GM19397 (cell line): Measurements from ENCODE around the gene PHGDH.
A peak's percentile ranks its signal among the peaks of the same experiment; 100 is the strongest.

Experiments
- ATAC-seq: cut with Tn5 transposase; IDR thresholded peaks from one replicate; pipeline ENCODE4 v1.9.1; 2021; ENCODE audit warnings: mild to moderate bottlenecking, moderate library complexity; ENCODE audit not compliant: unreplicated experiment

Gene PHGDH

DNA sequence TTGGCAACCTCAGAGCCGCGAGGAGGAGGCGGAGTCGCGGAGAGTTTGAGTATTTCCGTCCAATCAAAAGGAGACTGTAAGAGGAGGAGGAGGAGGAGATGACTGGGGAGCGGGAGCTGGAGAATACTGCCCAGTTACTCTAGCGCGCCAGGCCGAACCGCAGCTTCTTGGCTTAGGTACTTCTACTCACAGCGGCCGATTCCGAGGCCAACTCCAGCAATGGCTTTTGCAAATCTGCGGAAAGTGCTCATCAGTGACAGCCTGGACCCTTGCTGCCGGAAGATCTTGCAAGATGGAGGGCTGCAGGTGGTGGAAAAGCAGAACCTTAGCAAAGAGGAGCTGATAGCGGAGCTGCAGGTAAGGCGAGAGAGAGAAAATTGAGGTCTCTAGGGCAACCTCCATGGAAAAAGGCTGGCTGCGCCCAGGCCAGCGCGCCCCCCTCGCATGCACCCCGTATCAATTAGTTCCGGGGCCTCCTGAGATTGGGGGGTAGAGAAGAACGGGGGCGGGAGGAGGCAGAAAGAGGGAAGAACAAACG lies at the start of gene PHGDH:
PHGDH (plus strand) TSS at position 131 of the 538 bp plus-strand sequence; CDS start at position 220, 89 bp downstream.
- ATAC-seq = peak; percentile 84

- peak; percentile 55 for ATAC-seq
Observed at GRCh38 chr1:119662034-119662437, 49.7 kb upstream of the PHGDH start.

DNA sequence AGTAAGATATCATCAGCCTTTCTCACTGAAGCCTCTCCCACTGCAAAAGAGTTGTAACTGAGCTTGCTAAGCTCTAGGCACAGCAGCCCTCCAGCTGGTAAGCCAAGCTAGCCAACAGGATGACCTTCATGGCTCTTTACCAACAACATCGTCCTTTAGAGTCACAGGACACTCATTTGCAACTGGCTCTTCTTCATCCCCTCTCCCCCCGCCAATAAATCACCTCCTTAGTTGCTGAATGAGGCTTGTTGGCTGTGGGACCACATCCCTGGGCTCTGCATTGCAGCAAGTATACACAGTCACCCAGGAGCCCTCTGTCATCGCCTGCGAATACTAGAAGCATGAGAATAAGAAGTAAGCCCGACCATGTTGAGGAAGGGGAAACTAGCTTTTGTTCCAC lies 47.7 kb upstream of the PHGDH start:
- no peak for ATAC-seq

DNA sequence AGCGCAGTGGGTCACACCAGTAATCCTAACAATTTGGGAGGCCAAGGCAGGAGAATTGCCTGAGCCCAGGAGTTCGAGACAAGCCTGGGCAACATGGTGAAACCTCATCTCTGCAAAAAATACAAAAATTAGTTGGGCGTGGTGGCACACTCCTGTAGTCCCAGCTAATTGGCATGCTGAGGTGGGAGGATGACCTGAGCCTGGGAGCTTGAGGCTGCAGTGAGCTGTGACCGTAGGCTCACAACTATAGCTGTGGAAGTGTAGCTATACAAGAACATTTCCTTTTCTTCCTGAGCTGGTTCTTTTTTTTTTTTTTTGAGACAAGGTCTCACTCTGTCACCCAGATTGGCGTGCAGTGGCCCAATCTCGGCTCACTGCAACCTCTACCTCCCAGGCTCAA lies 44.6 kb upstream of the PHGDH start:
- no peak for ATAC-seq

GRCh38 chr1:119670898-119671297 lies 40.8 kb upstream of the PHGDH start:
- ATAC-seq = no peak

GRCh38 chr1:119673171-119673940 lies 38.4 kb upstream of the PHGDH start:
- ATAC-seq = no peak

- no peak for ATAC-seq
Observed at GRCh38 chr1:119674111-119674526, 37.6 kb upstream of the PHGDH start.

DNA sequence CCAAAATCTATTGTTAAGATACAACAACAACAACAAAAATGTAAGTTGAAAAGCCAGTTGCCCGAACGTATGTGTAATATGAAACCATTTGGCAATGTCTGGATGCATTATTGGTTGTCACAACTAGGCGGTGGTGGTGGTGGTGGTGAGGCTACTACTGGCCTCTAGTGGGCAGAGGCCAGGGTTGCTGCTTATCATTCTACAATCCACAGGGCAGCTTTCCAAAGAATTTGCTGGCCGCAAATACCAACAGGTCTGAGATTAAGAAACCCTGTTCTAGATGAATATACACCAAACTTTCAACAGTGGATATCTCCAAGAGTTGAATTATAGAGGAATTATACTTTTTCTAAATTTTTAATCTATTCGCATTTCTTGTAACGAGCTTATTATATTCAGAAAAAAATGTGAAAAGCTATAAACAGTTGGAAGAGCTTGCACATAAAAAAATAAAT lies 36.9 kb upstream of the PHGDH start:
- ATAC-seq = no peak

DNA sequence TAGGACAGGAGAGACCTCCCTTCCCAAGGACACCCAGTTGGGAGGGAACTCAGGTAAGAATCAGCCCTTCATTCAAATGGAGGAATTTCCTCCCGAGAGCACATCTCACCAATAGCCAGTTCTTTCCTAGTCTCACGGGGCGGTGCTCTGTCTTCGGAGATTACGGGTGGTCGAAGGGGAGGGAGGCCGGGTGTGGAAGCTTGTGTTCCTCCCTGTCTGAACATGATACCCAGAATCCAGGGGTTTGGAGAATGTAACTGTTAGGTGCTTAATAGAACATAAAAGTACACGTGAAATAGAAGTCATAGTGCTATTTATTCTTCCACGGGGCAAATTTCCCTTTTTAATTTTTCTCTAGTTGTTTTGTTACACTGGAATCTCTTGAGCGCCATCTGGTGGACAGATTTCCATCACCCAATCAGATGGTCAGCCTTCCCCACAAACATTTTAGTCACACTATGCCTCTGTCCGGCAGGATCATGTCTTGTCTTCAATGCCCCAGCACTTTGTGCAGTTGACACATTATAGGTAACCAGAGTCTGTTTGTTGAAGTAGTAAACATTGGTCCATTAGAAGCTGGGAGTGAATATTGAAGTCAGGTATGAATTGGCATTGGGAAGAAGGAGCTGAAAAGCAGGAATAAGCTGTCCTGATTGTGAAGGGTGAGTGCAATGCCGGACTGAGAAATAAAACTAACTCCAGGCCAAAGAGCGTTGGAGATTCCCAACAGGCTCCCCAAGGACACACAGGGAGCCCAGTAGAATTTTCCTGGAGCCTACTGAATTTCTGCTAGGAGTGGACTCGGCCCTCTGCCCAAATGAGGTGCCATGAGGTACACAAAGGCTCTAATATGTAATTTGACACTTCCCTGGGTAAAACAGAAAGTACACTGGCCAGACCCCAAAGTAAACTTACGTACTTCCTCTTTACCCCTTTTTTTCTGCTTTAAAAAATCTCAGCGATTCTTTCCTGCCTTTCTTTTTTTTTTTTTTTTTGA lies 36.1 kb upstream of the PHGDH start:
- ATAC-seq = peak; percentile 48

- no peak for ATAC-seq
Observed at GRCh38 chr1:119676571-119677206, 35.0 kb upstream of the PHGDH start.

DNA sequence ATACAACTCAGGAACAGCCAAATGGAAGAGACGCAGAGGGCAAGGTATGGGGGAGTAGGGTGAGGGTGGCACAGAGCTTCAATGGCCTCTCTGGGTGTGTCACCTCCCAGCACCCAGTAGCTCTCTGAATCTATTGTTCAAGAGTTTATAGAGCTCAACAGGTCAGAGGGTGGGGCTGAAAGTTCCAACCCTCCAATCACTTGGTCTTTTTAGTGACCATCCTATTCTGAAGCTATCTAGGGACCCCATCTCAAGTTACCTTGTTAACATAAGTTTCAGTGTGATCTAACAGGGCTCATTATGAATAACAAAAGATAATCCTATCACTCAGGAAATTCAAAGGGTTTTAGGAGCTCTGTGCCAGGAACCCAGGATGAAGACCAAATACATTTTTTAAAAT lies 32.5 kb upstream of the PHGDH start:
- no peak for ATAC-seq

- no peak for ATAC-seq
Observed at GRCh38 chr1:119680193-119680592, 31.5 kb upstream of the PHGDH start.

- no peak for ATAC-seq
Observed at GRCh38 chr1:119680723-119681122, 31.0 kb upstream of the PHGDH start.

DNA sequence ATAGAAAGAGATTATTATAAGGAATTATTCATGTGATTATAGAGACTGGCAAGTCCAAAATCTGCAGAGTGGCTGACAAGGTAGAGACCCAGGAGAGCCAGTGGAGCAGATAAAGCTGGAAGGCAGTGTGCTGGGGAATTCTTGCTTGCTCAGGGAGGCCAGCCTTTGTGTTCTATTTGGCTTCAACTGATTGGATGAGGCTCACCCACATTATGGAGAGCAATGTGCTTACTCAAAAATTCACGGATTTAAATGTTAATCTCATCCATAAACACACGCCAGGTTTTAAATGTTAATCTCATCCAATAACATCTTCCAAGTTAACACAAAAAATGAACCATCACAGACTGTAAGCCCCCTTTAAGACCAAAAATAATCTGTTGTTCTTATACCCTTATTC lies 30.2 kb upstream of the PHGDH start:
- no peak for ATAC-seq

DNA sequence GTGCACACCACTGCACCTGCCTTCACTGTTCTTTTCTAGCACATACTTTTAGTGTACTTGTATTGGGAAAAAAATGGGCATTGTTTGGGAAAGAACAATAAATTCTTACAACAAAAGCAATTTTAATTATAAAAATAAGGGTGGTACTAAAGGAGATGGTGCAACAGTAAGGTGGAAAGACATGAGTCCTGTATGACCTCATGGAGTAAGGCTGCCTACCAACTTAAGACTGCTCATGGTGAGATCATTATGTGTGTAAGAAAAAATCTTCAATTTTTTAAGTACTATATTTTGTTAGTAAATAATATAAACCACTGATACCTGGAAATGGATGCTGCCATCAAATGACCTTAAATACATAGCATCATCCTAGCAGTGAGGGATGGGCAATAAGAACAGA lies 29.6 kb upstream of the PHGDH start:
- ATAC-seq = no peak

- no peak for ATAC-seq
Observed at GRCh38 chr1:119683893-119684292, 27.8 kb upstream of the PHGDH start.

DNA sequence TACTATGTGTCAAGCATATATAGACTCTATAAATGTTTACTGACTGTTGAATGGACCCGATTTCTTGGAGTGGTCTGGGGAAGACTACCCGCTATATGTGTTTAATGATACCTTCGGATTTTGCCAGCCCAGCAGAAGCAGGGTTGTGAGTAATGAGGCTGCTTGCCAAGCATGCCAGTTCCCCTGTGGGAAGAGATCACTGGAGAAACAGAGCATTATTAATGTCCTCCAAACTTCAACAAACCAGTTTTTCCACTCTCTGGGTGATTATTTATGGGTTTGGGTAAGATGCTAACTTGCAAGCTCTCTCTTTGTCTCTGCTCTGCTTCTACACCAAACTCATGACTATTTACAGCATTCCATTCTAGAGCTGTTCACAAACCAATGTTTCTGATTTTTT lies 25.1 kb upstream of the PHGDH start:
- no peak for ATAC-seq

DNA sequence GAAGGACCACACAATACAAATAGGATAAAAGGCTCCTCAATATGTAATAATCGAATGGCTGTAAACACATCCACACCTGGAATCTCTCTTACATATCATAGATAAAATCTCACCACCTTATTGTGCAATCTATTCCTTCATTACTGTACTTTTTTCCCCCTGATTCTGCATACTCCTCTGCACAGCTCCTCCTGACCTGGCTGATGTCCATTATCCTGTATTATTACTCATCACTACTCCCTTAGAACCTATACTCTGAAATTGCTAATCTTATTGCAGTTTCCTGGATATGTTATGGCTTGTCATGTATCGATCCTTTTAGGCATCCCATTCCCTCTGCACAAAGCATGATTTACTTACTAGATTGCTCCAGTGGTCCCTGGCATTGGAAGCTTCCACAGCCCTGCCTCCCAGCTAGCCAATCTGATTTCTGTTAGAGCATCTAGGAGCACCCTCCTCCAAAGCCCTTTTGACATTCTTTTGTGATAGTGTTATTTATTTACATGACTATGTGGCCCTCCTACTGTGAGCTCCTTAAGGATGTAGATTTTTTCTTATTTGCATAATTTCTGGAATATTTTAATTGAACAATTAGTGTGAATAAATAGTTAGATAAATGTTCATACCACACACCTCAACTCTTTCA lies 24.2 kb upstream of the PHGDH start:
- no peak for ATAC-seq

DNA sequence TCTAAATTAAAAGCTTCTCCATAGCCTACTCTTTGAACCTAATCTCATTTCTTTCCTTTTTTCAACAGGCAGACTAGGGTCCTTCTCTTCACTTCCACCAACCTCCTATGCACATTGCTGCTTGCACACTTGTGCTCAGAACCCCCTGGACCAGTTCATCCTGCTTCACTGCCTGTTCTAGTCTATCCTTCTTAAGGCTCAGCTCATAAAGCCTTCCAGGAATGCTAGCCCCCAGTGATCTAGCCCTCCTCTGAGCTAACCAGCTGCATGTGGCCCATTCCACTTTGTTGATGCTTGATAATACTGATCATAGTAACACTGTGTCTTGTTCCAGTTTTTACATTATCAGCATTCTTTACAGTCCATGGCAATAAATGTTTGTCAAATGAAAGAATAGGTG lies 22.9 kb upstream of the PHGDH start:
- no peak for ATAC-seq

- no peak for ATAC-seq
Observed at GRCh38 chr1:119689511-119689910, 22.2 kb upstream of the PHGDH start.
